GM18861 (cell line): ENCODE results near the gene FRYL.

Experiments
- ATAC-seq: cut with Tn5 transposase; IDR thresholded peaks from one replicate; pipeline ENCODE4 v1.9.1; 2021; ENCODE audit not compliant: unreplicated experiment

Gene FRYL

GRCh38 chr4:48565362-48566033 is 214.6 kb downstream of the FRYL start:
- no peak for ATAC-seq

- no peak for ATAC-seq
Observed at GRCh38 chr4:48564151-48564550, 215.9 kb downstream of the FRYL start.

GRCh38 chr4:48558819-48559218 is 221.3 kb downstream of the FRYL start:
- ATAC-seq: no peak

- ATAC-seq: no peak
Observed at GRCh38 chr4:48558026-48558425, 222.1 kb downstream of the FRYL start.

GRCh38 chr4:48557478-48557877 is 222.6 kb downstream of the FRYL start:
- ATAC-seq: no peak

- no peak for ATAC-seq
Observed at GRCh38 chr4:48556268-48556667, 223.8 kb downstream of the FRYL start.

- ATAC-seq: no peak
Observed at GRCh38 chr4:48554606-48555005, 225.5 kb downstream of the FRYL start.

- ATAC-seq: no peak
Observed at GRCh38 chr4:48553720-48554119, 226.4 kb downstream of the FRYL start.

GRCh38 chr4:48546336-48546735 is 233.7 kb downstream of the FRYL start:
- ATAC-seq: no peak

GRCh38 chr4:48543796-48544195 is 236.3 kb downstream of the FRYL start:
- no peak for ATAC-seq

GRCh38 chr4:48542888-48543287 is 237.2 kb downstream of the FRYL start:
- no peak for ATAC-seq

- no peak for ATAC-seq
Observed at GRCh38 chr4:48539597-48539996, 240.5 kb downstream of the FRYL start.

- ATAC-seq: no peak
Observed at GRCh38 chr4:48538358-48538757, 241.7 kb downstream of the FRYL start.

GRCh38 chr4:48526406-48526805 is 253.7 kb downstream of the FRYL start:
- no peak for ATAC-seq

GRCh38 chr4:48518143-48518542 is 261.9 kb downstream of the FRYL start:
- no peak for ATAC-seq

GRCh38 chr4:48509543-48509942 is 270.5 kb downstream of the FRYL start:
- ATAC-seq: no peak

GRCh38 chr4:48506716-48507115 is 273.4 kb downstream of the FRYL start:
- no peak for ATAC-seq

- no peak for ATAC-seq
Observed at GRCh38 chr4:48504352-48504751, 275.7 kb downstream of the FRYL start.

GRCh38 chr4:48504026-48504330 is 276.1 kb downstream of the FRYL start:
- no peak for ATAC-seq

- no peak for ATAC-seq
Observed at GRCh38 chr4:48503233-48504025, 276.6 kb downstream of the FRYL start.

GRCh38 chr4:48499551-48500066 is 280.5 kb downstream of the FRYL start:
- peak; percentile 75 for ATAC-seq

- no peak for ATAC-seq
Observed at GRCh38 chr4:48498895-48499294, 281.2 kb downstream of the FRYL start.
